WTC11 (cell line): ENCODE data around the gene KIF13A. TPM values are rescaled to one million over a fixed set of nuclear protein-coding genes. Genes with fewer than 3 reads are reported as not detected.

Experiments used
- ATAC-seq: fragments of 200-7000 bp; cut with Tn5 transposase; 2 replicates; pipeline ENCODE4 v1.10.0; 2021; ENCODE audit warnings: mild to moderate bottlenecking, moderate library complexity
- CTCF ChIA-PET: fragments of 300-600 bp; sonication (Branson Sonifier 250); formaldehyde crosslinking; loops from one replicate; lab custom pipeline; 2021; ENCODE audit warnings: antibody characterized with exemption; lab: Charles Lee
- POLR2A ChIA-PET: fragments of 350-600 bp; sonication (Branson Sonifier 250); formaldehyde crosslinking; loops from one replicate; lab custom pipeline; 2021; ENCODE audit warnings: antibody characterized with exemption; lab: Charles Lee
- DNase-seq: peaks from one replicate; pipeline ENCODE4 v3.0.0; 2021; ENCODE audit warnings: low spot score
- H3K27ac Mint-ChIP-seq: 2 replicates; pipeline ENCODE4 v1.8.0; 2021; ENCODE audit warnings: mixed read lengths
- H3K27me3 Mint-ChIP-seq: 2 replicates; pipeline ENCODE4 v1.8.0; 2021; ENCODE audit warnings: low read depth, mild to moderate bottlenecking, moderate library complexity, mixed read lengths
- H3K36me3 Mint-ChIP-seq: 2 replicates; pipeline ENCODE4 v1.8.0; 2021; ENCODE audit warnings: mixed read lengths
- H3K4me1 Mint-ChIP-seq: 2 replicates; pipeline ENCODE4 v1.8.0; 2022; ENCODE audit warnings: mixed read lengths
- H3K4me3 Mint-ChIP-seq: 2 replicates; pipeline ENCODE4 v1.8.0; 2021; ENCODE audit warnings: mild to moderate bottlenecking, moderate library complexity, mixed read lengths
- H3K9me3 Mint-ChIP-seq: 2 replicates; pipeline ENCODE4 v1.8.0; 2021; ENCODE audit warnings: mixed read lengths
- ATF1 ChIP-seq: sonication (generic); formaldehyde crosslinking; IDR thresholded peaks from 2 replicates; pipeline ENCODE4 v1.8.1; 2023; ENCODE audit warnings: mild to moderate bottlenecking, moderate library complexity, missing genetic modification reagents
- ATF3 ChIP-seq: sonication (generic); formaldehyde crosslinking; conservative IDR thresholded peaks from 2 replicates; pipeline ENCODE4 v1.8.1; 2022; ENCODE audit warnings: mild to moderate bottlenecking, missing genetic modification reagents
- CBFB ChIP-seq: sonication (generic); formaldehyde crosslinking; IDR thresholded peaks from 2 replicates; pipeline ENCODE4 v1.8.1; 2022; ENCODE audit warnings: mild to moderate bottlenecking, low read depth, missing genetic modification reagents
- CREM ChIP-seq: sonication (generic); formaldehyde crosslinking; IDR thresholded peaks from 2 replicates; pipeline ENCODE4 v1.8.1; 2022; ENCODE audit warnings: mild to moderate bottlenecking, missing genetic modification reagents, moderate library complexity
- ELF4 ChIP-seq: sonication (generic); formaldehyde crosslinking; IDR thresholded peaks from 2 replicates; pipeline ENCODE4 v1.8.1; 2022; ENCODE audit warnings: low read depth, mild to moderate bottlenecking, moderate library complexity, missing genetic modification reagents
- ERG ChIP-seq: fragments of 250-450 bp; sonication (Bioruptor Pico); IDR thresholded peaks from 2 replicates; pipeline ENCODE4 v1.8.0; 2021; ENCODE audit warnings: mild to moderate bottlenecking
- FOXP1 ChIP-seq: sonication (generic); formaldehyde crosslinking; IDR thresholded peaks from 2 replicates; pipeline ENCODE4 v1.8.0; 2022; ENCODE audit warnings: missing genetic modification reagents, mild to moderate bottlenecking, moderate library complexity, borderline replicate concordance
- FOXP4 ChIP-seq: sonication (generic); formaldehyde crosslinking; IDR thresholded peaks from 2 replicates; pipeline ENCODE4 v1.8.0; 2022; ENCODE audit warnings: mild to moderate bottlenecking, missing genetic modification reagents
- GABPB1 ChIP-seq: sonication (generic); formaldehyde crosslinking; IDR thresholded peaks from 2 replicates; pipeline ENCODE4 v1.8.1; 2023; ENCODE audit warnings: mild to moderate bottlenecking, missing genetic modification reagents
- GRHL2 ChIP-seq: fragments of 250-450 bp; sonication (Bioruptor Pico); IDR thresholded peaks from 2 replicates; pipeline ENCODE4 v1.8.0; 2022; ENCODE audit warnings: mild to moderate bottlenecking, moderate library complexity; ENCODE audit not compliant: insufficient replicate concordance, severe bottlenecking
- JAZF1 ChIP-seq: fragments of 250-450 bp; sonication (Bioruptor Pico); IDR thresholded peaks from 2 replicates; pipeline ENCODE4 v1.9.0; 2021; ENCODE audit warnings: moderate library complexity, mild to moderate bottlenecking, inconsistent platforms
- RELA ChIP-seq: sonication (generic); formaldehyde crosslinking; IDR thresholded peaks from 2 replicates; pipeline ENCODE4 v1.8.1; 2022; ENCODE audit warnings: missing genetic modification reagents, mild to moderate bottlenecking, borderline replicate concordance
- SP1 ChIP-seq: sonication (generic); formaldehyde crosslinking; conservative IDR thresholded peaks from 2 replicates; pipeline ENCODE4 v1.8.1; 2022; ENCODE audit warnings: missing genetic modification reagents
- ZBTB21 ChIP-seq: sonication (generic); formaldehyde crosslinking; IDR thresholded peaks from 2 replicates; pipeline ENCODE4 v1.8.1; 2023; ENCODE audit warnings: mild to moderate bottlenecking, missing genetic modification reagents, borderline replicate concordance
- ZMAT4 ChIP-seq: fragments of 250-450 bp; sonication (Bioruptor Pico); IDR thresholded peaks from 2 replicates; pipeline ENCODE4 v1.9.0; 2021; ENCODE audit warnings: mild to moderate bottlenecking
- ZNF138 ChIP-seq: sonication (generic); formaldehyde crosslinking; conservative IDR thresholded peaks from 2 replicates; pipeline ENCODE4 v1.8.1; 2022; ENCODE audit warnings: mild to moderate bottlenecking, moderate library complexity, missing genetic modification reagents
- ZNF263 ChIP-seq: sonication (generic); formaldehyde crosslinking; IDR thresholded peaks from 2 replicates; pipeline ENCODE4 v1.8.1; 2022; ENCODE audit warnings: low read depth, mild to moderate bottlenecking, moderate library complexity, missing genetic modification reagents
- ZSCAN18 ChIP-seq: fragments of 250-450 bp; sonication (Bioruptor Pico); IDR thresholded peaks from 2 replicates; pipeline ENCODE4 v2.1.2; 2022; ENCODE audit warnings: mild to moderate bottlenecking, moderate library complexity
- total RNA-seq: library from RNA; stranded (reverse); gene quantifications from 3 replicates; pipeline ENCODE4 v1.2.3, GENCODE V29; 2021
- TF ChIP-seq, protein P1 (sequence below): fragments of 250-450 bp; sonication (Bioruptor Pico); conservative IDR thresholded peaks from 2 replicates; pipeline ENCODE4 v1.9.0; 2021; ENCODE audit warnings: mild to moderate bottlenecking
- TF ChIP-seq, protein P2 (sequence below): sonication (generic); formaldehyde crosslinking; IDR thresholded peaks from 2 replicates; pipeline ENCODE4 v1.8.1; 2023; ENCODE audit warnings: mild to moderate bottlenecking, missing genetic modification reagents

KIF13A gene
- total RNA-seq, 1 experiment from 2014 or later = 32.7 TPM

GRCh38 chr6:17932330-17932852 is 55.0 kb downstream of the KIF13A start:
- peak overlapping the region; percentile 87 for H3K27ac Mint-ChIP-seq
- POLR2A ChIA-PET = no interaction called here
- peaks cover 55% of the 10 kb centered on the region for H3K4me1 Mint-ChIP-seq
- no peak for ATAC-seq
- no peak overlapping the region for H3K4me3 Mint-ChIP-seq
- H3K27me3 Mint-ChIP-seq = no peaks in the 10 kb centered on the region
- H3K36me3 Mint-ChIP-seq = no peaks in the 10 kb centered on the region
- TF ChIP-seq GRHL2 (CRISPR knock-in tag) (no peak), GABPB1 (CRISPR knock-in tag) (peak; percentile 70), ZNF138 (CRISPR knock-in tag) (no peak), ATF1 (no peak), ELF4 (no peak)
- no peaks in the 10 kb centered on the region for H3K9me3 Mint-ChIP-seq
- CTCF ChIA-PET = no interaction called here
- no peak for DNase-seq

- no peak overlapping the region for H3K27ac Mint-ChIP-seq
- no peak for DNase-seq
- CTCF ChIA-PET = no interaction called here
Observed at GRCh38 chr6:17931227-17931626, 56.2 kb downstream of the KIF13A start.

DNA sequence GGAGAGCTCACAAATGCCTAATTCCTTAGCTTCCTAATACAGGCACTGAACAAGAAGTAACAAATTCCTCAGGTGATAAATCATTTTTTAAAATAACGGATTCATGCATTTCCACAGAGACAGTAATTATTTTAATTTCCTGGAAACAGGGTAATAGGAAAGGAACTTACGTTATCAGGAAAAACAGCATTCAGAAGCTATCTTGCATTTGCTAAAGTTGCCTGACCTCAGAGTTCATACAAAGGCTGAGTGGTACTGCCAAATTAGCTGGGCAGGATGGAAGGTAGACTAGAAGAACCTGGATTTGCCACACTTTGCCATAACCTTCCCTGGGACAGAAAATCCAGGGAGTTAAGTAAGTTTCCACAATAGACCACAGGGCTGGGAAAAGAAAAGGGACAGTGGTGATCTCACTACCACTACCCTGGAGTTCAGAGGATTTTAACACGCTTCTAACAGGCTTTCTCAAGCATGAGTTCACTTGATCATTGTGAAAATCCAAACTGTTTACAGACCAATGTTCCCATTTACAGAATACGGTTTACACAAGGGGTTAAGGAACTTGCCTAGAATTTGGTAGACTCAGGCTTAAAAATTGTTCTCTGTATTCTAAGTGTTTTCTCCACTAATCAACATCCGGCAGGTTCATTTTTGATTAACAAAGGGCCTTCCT is 57.0 kb downstream of the KIF13A start:
- no peak overlapping the region for H3K4me3 Mint-ChIP-seq
- DNase-seq (no peak), ATAC-seq (no peak)
- no peaks in the 10 kb centered on the region for H3K9me3 Mint-ChIP-seq
- peaks cover 46% of the 10 kb centered on the region for H3K4me1 Mint-ChIP-seq
- H3K36me3 Mint-ChIP-seq = no peaks in the 10 kb centered on the region
- ChIA-PET POLR2A (interaction anchor here (0.6 kb wide), 1 partner anchor 1370 kb away, joined by 3 read pairs; no protein-coding TSS in a partner anchor), CTCF (no interaction called here)
- H3K27ac Mint-ChIP-seq = 0 out of 2 replicates have a peak overlapping the region, but pooled peaks have one; percentile 46
- H3K27me3 Mint-ChIP-seq = no peaks in the 10 kb centered on the region
- TF ChIP-seq ERG (CRISPR knock-in tag) (no peak), JAZF1 (CRISPR knock-in tag) (no peak), RELA (CRISPR knock-in tag) (no peak), FOXP1 (no peak), ATF3 (no peak), ZSCAN18 (CRISPR knock-in tag) (no peak), ZMAT4 (no peak), SP1 (CRISPR knock-in tag) (no peak), GRHL2 (CRISPR knock-in tag) (no peak), FOXP4 (CRISPR knock-in tag) (no peak), CREM (CRISPR knock-in tag) (no peak), ZNF263 (CRISPR knock-in tag) (no peak)
- TF ChIP-seq, protein P1, sequence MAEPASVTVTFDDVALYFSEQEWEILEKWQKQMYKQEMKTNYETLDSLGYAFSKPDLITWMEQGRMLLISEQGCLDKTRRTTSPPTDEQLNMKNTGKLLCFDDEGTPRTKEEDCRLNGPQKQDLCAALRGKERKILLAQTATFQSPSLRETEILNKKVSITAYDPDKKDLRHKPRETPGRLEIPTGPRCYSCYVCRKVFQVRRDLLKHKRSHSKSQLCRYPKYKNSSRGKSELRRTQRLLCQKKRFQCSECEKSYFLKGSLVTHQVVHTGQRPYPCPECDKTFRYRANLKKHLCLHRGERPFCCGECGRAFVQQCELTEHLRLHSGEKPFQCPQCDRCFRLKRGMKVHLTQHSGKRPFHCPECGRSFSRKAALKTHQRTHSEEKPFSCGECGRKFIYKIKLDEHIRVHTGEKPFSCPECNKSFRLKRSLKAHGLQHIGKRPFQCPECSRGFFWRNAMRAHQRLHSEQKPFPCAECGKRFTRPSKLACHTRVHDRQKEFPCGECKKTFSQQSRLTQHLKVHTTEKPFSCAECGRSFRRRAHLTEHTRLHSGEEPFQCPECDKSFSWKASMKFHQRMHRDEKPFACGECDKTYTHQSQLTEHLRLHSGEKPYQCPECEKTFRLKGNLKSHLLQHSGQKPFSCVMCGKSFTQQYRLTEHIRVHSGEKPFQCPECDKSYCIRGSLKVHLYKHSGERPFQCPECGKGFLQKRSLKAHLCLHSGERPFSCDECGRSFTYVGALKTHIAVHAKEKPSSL = no peak
- TF ChIP-seq, protein P2, sequence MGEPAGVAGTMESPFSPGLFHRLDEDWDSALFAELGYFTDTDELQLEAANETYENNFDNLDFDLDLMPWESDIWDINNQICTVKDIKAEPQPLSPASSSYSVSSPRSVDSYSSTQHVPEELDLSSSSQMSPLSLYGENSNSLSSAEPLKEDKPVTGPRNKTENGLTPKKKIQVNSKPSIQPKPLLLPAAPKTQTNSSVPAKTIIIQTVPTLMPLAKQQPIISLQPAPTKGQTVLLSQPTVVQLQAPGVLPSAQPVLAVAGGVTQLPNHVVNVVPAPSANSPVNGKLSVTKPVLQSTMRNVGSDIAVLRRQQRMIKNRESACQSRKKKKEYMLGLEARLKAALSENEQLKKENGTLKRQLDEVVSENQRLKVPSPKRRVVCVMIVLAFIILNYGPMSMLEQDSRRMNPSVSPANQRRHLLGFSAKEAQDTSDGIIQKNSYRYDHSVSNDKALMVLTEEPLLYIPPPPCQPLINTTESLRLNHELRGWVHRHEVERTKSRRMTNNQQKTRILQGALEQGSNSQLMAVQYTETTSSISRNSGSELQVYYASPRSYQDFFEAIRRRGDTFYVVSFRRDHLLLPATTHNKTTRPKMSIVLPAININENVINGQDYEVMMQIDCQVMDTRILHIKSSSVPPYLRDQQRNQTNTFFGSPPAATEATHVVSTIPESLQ (CRISPR knock-in tag) = no peak

More at GRCh38 chr6:17931227-17931626, 56.2 kb downstream of the KIF13A start:
- H3K4me3 Mint-ChIP-seq = no peak overlapping the region
- peaks cover 50% of the 10 kb centered on the region for H3K4me1 Mint-ChIP-seq
- H3K27me3 Mint-ChIP-seq = no peaks in the 10 kb centered on the region
- H3K36me3 Mint-ChIP-seq = no peaks in the 10 kb centered on the region
- no peak for ATAC-seq
- POLR2A ChIA-PET = no interaction called here
- H3K9me3 Mint-ChIP-seq = no peaks in the 10 kb centered on the region
- TF ChIP-seq CBFB (CRISPR knock-in tag) = no peak
- no peak for TF ChIP-seq ZBTB21 (CRISPR knock-in tag)
